Activated naive CD4-positive, alpha-beta T cell treated with anti-CD3 and anti-CD28 coated beads, Interleukin-2, amount 10 ng/mL, durations not matched to agents 7 days and 5 days (primary cell): ENCODE measurements around the gene C17orf100.
"Not testable (repeated sequence)": the region's sequence is repeated elsewhere in the genome, so short reads cannot be mapped to it uniquely, and the experiment has no call there.

Experiments used
- CTCF ChIA-PET: fragments of 350-600 bp; sonication (Branson Sonifier 250); formaldehyde crosslinking; loops from one replicate; lab custom pipeline; 2021; ENCODE audit warnings: antibody characterized with exemption; lab: Charles Lee
- DNase-seq: peaks from one replicate; pipeline ENCODE4 v3.0.0-alpha.2; 2020
- H3K27ac Mint-ChIP-seq: one replicate; pipeline ENCODE4 v1.8.0; 2021; ENCODE audit warnings: mild to moderate bottlenecking, moderate library complexity, mixed read lengths
- H3K27me3 Mint-ChIP-seq: one replicate; pipeline ENCODE4 v1.8.0; 2021; ENCODE audit warnings: mild to moderate bottlenecking, mixed read lengths
- H3K36me3 Mint-ChIP-seq: one replicate; pipeline ENCODE4 v1.8.0; 2021; ENCODE audit warnings: mixed read lengths
- H3K4me1 Mint-ChIP-seq: one replicate; pipeline ENCODE4 v1.8.0; 2021; ENCODE audit warnings: mixed read lengths
- H3K4me3 Mint-ChIP-seq: one replicate; pipeline ENCODE4 v1.8.0; 2021; ENCODE audit warnings: mild to moderate bottlenecking, moderate library complexity, mixed read lengths
- H3K9me3 Mint-ChIP-seq: one replicate; pipeline ENCODE4 v1.8.0; 2021; ENCODE audit warnings: mixed read lengths

Gene C17orf100

DNA sequence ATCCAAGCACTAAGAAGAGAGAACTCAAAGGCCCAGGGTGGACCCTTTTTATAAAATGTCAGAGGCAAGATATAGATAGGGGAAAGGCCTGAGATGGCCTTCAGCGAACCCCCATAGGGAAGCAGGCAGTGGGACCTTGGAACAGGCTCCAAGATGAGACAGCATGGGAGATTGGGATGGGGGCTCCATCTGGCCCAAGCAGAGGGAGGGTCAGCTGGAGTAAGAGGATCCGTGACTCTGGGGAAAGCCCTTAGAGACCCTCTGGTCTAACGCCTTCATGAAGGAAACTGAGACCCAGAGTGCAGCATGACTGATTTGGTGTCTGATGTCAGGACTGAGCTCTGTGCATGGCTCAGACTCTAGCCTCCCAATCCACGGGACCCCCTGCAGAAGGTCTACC, 30.8 kb downstream of the C17orf100 start:
- no peak overlapping the region for H3K27ac Mint-ChIP-seq
- H3K9me3 Mint-ChIP-seq: no peaks in the 10 kb centered on the region
- peaks cover 6% of the 10 kb centered on the region for H3K4me1 Mint-ChIP-seq

DNA sequence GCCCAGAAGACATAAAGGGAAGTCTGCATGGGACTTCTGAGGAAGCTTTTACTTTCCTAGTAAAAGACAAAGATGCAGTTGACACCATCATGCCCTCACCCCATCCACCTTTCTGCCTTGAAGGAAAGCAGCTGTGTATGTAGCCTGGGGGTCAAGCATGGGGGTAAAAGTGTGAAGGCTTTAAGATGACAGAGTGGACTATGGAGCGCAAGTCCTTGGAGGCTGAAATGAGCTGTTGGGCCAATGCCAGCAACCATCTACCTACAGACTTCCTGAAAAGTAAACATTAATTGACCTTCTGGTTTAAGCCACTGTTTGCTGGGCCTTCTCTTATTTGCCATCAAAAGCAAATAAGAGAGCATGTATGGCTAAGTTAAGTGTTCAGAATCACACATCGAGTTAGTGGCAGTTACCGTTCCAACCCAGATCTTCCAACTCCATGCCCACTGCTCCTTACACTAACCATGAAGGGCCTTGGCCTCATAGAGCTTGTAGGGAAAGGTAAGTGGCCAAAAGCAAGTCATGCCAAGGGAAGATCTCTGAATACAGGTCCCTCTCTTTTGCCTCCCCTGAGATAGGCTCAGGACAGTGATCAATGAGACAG, 31.6 kb downstream of the C17orf100 start:
- CTCF ChIA-PET: interaction anchor here (1.2 kb wide), 1 partner anchor 17 kb away, joined by 4 read pairs; no protein-coding TSS in a partner anchor
- no peak overlapping the region for H3K4me3 Mint-ChIP-seq
- no peak overlapping the region for H3K27ac Mint-ChIP-seq
- peaks cover 49% of the 10 kb centered on the region for H3K27me3 Mint-ChIP-seq
- H3K9me3 Mint-ChIP-seq: no peaks in the 10 kb centered on the region
- no peaks in the 10 kb centered on the region for H3K4me1 Mint-ChIP-seq
- DNase-seq: no peak
- H3K36me3 Mint-ChIP-seq: no peaks in the 10 kb centered on the region

More for the DNA sequence above, 30.8 kb downstream of the C17orf100 start:
- CTCF ChIA-PET: interaction anchor here (0.7 to 1.2 kb wide), 2 partner anchors 16 to 18 kb away, joined by 3 to 4 read pairs; no protein-coding TSS in a partner anchor
- peaks cover 58% of the 10 kb centered on the region for H3K27me3 Mint-ChIP-seq
- no peak overlapping the region for H3K4me3 Mint-ChIP-seq
- no peaks in the 10 kb centered on the region for H3K36me3 Mint-ChIP-seq
- DNase-seq: no peak

DNA sequence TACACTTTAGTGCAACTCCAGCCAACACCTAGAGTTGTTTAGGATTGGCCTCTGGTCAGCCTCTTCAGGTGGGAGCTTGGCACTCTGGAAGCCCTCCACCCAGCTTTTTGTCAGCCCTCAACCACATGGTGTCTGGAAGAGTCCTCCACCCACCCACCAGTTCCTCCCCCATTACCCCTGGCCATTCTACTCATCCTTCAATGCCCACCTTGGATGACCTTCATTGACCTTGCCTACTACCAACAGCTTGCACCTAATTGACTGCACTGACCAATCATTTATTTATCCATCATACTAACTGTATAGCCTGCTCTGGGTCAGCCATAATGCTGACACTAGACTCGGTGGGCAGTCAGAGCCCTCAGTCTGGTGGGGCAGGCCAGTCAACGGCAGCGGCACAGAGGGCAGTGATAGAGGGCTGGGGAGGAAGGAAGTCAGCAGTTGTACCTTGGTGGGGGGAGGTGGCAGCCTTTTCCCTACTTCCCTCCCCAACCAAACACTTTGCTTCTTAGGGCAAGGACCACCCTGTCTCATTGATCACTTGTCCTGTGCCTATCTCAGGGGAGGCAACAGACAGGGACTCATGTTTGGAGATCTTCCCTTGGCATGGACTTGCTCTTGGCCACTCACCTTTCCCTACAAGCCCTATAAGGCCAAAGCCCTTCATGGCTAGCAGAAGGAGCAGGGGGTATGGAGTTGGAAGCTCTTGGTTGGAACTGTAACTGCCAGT, 32.3 kb downstream of the C17orf100 start:
- Mint-ChIP-seq H3K4me3 (no peak overlapping the region), H3K9me3 (no peaks in the 10 kb centered on the region), H3K36me3 (no peaks in the 10 kb centered on the region), H3K27ac (no peak overlapping the region), H3K4me1 (no peaks in the 10 kb centered on the region), H3K27me3 (peaks cover 42% of the 10 kb centered on the region)
- no peak for DNase-seq
- CTCF ChIA-PET: interaction anchor here (0.7 to 1.2 kb wide), 2 partner anchors 17 to 198 kb away, joined by 3 to 4 read pairs; no protein-coding TSS in a partner anchor

DNA sequence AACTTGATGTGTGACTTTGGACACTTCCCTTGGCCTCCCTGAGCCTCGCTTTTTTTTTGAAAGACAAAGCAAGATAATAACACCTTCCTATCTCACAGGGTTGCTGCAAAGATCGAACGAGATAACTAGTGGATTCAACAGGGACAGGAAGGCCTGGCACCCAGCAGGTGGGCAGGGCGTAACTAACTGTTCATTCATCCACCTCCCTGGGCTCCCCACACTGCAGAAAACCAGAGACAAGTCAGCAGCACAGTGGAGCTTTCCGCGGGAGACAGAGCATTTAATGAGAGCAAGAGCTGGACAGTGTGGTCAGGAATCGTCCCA, 32.9 kb downstream of the C17orf100 start:
- H3K36me3 Mint-ChIP-seq: no peaks in the 10 kb centered on the region
- H3K27ac Mint-ChIP-seq: no peak overlapping the region
- CTCF ChIA-PET: interaction anchor here (0.7 kb wide), 1 partner anchor 198 kb away, joined by 3 read pairs; no protein-coding TSS in a partner anchor
- H3K9me3 Mint-ChIP-seq: no peaks in the 10 kb centered on the region
- H3K27me3 Mint-ChIP-seq: peaks cover 42% of the 10 kb centered on the region
- DNase-seq: no peak
- H3K4me3 Mint-ChIP-seq: no peak overlapping the region
- H3K4me1 Mint-ChIP-seq: no peaks in the 10 kb centered on the region

DNA sequence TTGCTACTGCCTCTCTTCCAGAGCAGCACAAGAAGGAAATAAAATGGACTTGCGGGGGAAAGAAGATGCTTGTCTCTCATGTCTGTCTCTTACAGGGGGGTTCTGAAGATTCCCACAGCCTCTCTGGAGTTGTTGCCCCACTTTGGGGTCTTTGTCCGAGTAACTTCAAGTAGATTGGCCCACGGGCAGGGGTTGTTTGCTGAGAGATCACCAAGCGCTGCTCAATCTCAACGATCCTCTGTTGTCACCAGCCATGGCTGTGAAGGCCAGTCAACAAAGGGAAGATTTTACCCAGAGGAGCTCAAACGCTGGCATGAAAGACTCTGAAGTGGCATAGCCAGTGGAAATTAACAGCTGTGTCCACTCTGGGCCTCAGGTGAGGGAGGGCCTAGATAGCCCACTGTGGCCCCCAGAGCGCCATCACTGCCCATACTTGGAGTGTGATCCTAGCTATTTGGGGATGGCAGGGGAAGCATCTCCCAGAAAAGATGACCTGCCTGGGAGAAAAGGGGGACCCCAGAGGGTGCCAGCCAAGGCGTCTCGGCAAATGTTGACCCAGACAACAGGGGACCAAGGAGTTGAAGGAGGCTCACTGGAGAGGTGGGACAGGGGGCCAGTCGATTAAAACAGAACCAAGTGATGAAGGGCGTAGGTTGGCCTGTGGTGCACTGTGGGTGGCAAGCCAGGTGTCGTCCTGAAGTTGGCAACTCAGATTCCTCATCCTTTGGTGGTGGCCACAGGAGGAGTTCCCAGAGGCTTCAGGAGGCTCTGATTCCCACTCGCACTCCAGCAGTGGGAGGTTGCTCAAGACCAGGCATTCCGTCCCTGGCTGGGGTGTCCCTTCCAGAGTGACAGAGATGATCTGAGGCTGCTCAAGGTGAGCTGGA, 33.6 kb downstream of the C17orf100 start:
- Mint-ChIP-seq H3K27me3 (peaks cover 43% of the 10 kb centered on the region), H3K4me3 (no peak overlapping the region), H3K36me3 (no peaks in the 10 kb centered on the region)

DNA sequence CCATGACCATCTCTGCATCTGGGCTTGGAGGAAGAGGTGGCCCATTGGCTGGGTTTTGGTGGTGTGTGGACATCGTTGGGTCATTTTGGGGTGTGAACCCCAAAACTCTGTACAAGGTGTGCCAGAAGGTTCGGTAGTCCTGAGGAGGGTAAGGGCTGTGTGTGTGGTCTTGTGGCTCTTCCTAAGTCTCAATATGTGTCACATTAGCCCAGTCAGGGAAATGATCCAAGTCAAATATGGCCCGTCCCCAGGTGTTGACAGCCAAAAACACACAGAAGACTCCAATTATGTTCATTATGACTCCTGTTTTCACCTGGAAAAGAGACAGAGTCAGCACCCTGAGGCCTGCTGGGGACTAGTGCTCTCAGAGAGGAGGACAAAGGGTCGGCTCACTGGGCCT, 34.5 kb downstream of the C17orf100 start:
- Mint-ChIP-seq H3K27me3 (peaks cover 48% of the 10 kb centered on the region), H3K9me3 (no peaks in the 10 kb centered on the region), H3K4me3 (no peak overlapping the region), H3K27ac (no peak overlapping the region), H3K4me1 (no peaks in the 10 kb centered on the region), H3K36me3 (no peaks in the 10 kb centered on the region)
- CTCF ChIA-PET: interaction anchor here (0.7 kb wide), 1 partner anchor 79 kb away, joined by 3 read pairs; no protein-coding TSS in a partner anchor
- no peak for DNase-seq

More for the DNA sequence above, 33.6 kb downstream of the C17orf100 start:
- Mint-ChIP-seq H3K27ac (no peak overlapping the region), H3K4me1 (no peaks in the 10 kb centered on the region), H3K9me3 (no peaks in the 10 kb centered on the region)
- CTCF ChIA-PET: no interaction called here
- DNase-seq: no peak

DNA sequence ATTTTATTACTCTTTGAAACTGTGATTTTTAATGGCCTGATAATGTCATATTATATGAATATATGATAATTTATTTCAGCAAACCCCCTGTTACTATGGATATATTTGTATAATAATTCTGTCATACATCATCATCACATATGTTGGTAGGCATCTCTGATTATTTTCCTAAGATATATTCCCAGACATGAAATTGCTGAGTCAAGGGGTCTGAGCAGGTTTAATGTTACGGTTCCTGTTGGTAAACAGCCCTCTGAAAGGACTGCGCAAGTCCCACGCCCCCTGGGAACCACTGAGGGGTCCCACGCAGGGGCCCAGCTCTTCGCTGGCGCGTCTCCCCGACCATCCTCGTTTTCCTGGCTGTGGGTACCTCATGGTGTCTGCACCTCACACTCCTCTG, 37.4 kb downstream of the C17orf100 start:
- Mint-ChIP-seq H3K9me3 (no peaks in the 10 kb centered on the region), H3K27ac (no peak overlapping the region), H3K36me3 (no peaks in the 10 kb centered on the region), H3K4me3 (no peak overlapping the region), H3K4me1 (no peaks in the 10 kb centered on the region), H3K27me3 (peaks cover 49% of the 10 kb centered on the region)
- no peak for DNase-seq
- CTCF ChIA-PET: no interaction called here

DNA sequence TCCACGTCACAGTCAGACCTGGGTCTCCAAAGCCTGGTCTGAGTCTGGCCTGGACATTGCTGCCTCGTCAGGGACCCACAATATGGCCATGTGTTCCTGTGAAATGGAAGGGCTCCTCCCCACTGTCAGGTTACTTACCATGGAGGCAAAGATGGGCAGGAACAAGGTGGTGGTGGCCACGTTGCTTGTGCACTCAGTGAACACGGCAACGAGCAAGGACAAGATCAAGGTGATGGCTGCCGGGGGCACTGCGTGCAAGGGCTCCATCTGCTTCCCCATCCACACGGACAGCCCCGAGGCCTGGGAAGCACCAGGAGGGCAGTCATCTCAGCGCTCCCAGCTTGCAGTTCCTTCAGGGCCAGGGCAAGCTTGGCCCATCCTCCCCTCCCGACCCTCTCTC, 39.1 kb downstream of the C17orf100 start:
- Mint-ChIP-seq H3K27ac (no peak overlapping the region), H3K36me3 (no peaks in the 10 kb centered on the region), H3K4me1 (no peaks in the 10 kb centered on the region), H3K9me3 (no peaks in the 10 kb centered on the region), H3K4me3 (no peak overlapping the region), H3K27me3 (peaks cover 54% of the 10 kb centered on the region)
- CTCF ChIA-PET: no interaction called here
- no peak for DNase-seq

DNA sequence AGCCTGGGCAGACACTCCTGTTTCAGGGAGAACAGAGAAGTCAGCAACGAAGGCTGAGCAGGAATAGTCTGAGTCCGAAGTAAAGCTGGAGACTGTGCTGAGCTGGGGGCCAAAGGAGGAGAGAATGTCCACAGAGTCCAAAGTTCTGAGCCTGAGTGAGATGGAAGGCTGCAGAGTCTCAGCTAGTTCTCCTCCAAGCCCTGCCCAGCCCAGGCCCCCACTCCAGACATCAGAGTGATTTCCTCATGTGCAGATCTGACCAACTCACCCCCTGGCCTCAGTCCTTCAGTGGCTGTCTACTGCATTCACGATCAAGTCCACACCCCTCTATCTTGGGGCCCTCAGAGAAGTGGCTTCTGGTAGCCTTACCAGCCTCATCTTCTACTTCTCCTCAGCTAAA, 40.0 kb downstream of the C17orf100 start:
- Mint-ChIP-seq H3K36me3 (no peaks in the 10 kb centered on the region), H3K27me3 (peaks cover 59% of the 10 kb centered on the region), H3K9me3 (no peaks in the 10 kb centered on the region), H3K4me1 (no peaks in the 10 kb centered on the region), H3K4me3 (no peak overlapping the region), H3K27ac (no peak overlapping the region)
- no peak for DNase-seq
- CTCF ChIA-PET: no interaction called here

DNA sequence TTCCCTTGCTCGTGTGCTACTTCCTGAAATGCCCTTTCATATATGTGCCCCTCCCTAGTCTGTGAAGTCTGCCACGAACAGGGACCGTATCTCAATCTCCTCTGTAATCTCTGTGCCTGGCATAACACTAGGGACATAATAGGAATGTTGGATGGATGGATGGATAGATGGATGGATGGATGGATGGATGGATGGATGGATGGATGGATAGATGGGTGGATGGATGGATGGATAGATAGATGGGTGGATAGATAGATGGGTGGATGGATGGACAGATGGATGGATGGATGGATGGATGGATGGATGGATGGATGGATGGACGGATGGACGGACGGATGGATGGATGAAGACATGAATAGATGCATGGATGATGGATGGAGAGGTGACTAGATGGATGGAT, 40.4 kb downstream of the C17orf100 start:
- H3K4me1 Mint-ChIP-seq, H3K27ac Mint-ChIP-seq, DNase-seq, CTCF ChIA-PET, H3K9me3 Mint-ChIP-seq, H3K36me3 Mint-ChIP-seq, H3K4me3 Mint-ChIP-seq: not testable (repeated sequence)
- peaks cover 60% of the 10 kb centered on the region for H3K27me3 Mint-ChIP-seq

DNA sequence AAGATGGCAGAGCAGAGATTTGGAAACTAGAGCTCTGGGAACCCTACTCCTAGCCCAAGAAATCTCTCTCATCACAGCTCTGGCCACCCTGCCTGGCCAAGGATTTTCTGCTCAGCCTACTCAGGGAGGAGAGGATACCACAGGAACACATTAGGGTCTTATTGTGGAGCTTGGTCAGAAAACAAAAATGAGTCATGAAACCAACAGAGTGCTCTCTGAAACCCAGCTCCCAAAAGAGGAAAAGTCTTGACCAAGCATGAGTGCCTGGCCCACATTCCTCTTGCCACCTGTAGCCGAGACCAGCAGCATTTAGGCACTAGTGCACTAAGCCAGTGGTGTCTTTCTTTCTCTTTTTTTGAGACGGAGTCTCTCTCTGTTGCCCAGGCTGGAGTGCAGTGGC, 43.5 kb downstream of the C17orf100 start:
- H3K27ac Mint-ChIP-seq: no peak overlapping the region

DNA sequence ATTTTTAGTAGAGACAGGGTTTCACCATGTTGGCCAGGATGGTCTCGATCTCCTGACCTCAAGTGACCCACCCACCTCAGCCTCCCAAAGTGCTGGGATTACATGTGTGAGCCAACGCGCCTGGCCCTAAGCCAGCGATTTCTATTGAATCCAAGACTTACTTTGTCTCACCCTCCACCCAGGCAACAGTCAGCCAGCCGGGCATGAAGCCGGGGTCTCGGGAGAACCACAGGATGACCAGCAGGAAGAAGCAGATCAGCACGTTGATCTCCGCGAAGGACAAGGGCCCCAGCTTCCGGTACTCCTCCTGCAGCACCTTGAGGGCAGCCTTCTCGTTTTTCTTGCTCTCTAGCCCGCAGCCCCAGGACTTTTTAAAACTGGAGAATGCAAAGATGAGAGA, 44.0 kb downstream of the C17orf100 start:
- DNase-seq: no peak
- H3K9me3 Mint-ChIP-seq: no peaks in the 10 kb centered on the region
- H3K27me3 Mint-ChIP-seq: peaks cover 60% of the 10 kb centered on the region
- H3K4me1 Mint-ChIP-seq: no peaks in the 10 kb centered on the region
- CTCF ChIA-PET: no interaction called here
- H3K27ac Mint-ChIP-seq: no peak overlapping the region
- H3K4me3 Mint-ChIP-seq: no peak overlapping the region
- no peaks in the 10 kb centered on the region for H3K36me3 Mint-ChIP-seq

More for the DNA sequence above, 43.5 kb downstream of the C17orf100 start:
- H3K4me1 Mint-ChIP-seq: no peaks in the 10 kb centered on the region
- H3K27me3 Mint-ChIP-seq: peaks cover 63% of the 10 kb centered on the region
- H3K36me3 Mint-ChIP-seq: no peaks in the 10 kb centered on the region
- no peaks in the 10 kb centered on the region for H3K9me3 Mint-ChIP-seq
- H3K4me3 Mint-ChIP-seq: no peak overlapping the region
- CTCF ChIA-PET: no interaction called here
- no peak for DNase-seq

DNA sequence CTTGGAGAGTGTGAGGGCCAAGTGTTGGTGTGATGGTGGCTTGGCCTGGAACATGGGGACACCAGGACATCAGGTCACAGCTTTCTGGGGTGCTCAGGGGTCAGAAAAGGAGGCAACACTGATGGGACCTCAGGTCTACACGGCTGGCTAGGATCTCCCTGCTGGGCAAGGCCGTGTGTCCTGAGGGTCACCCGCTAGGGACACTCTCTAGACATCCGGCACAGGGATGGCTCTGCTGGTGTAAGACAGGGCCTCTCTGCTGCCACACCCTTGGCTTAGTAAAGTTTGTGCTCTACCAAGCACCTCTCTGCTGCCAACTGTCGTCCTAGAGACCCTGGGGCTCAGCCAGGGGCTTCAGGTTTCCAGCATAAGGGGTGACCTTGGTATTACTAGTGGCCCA, 45.3 kb downstream of the C17orf100 start:
- Mint-ChIP-seq H3K4me1 (no peaks in the 10 kb centered on the region), H3K4me3 (no peak overlapping the region), H3K27me3 (peaks cover 53% of the 10 kb centered on the region), H3K27ac (no peak overlapping the region), H3K36me3 (no peaks in the 10 kb centered on the region), H3K9me3 (no peaks in the 10 kb centered on the region)
- no peak for DNase-seq
- CTCF ChIA-PET: no interaction called here

DNA sequence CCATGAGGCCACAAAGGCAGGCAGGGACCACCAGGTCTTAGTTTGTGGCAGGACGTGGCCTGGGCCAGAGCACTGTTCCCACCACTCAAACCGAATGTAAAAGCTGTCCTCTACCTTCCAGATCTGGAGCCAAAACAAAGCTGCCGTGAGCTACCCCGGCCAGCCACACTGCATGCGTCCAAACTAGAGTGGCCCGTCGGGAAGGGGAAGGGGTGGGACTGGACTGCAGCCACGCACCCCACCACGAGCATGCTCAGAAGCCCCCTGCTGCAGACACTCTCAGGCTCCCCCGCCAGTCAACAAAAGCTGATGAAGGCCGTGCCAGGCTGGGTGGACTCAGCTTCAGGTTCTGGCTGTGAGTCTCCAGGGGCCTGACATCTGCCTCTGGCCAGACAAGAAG, 46.4 kb downstream of the C17orf100 start:
- CTCF ChIA-PET: interaction anchor here (1.0 kb wide), 1 partner anchor 29 kb away, joined by 3 read pairs; no protein-coding TSS in a partner anchor
- Mint-ChIP-seq H3K4me3 (no peak overlapping the region), H3K4me1 (no peaks in the 10 kb centered on the region)

More for the DNA sequence above, 46.4 kb downstream of the C17orf100 start:
- H3K9me3 Mint-ChIP-seq: no peaks in the 10 kb centered on the region
- H3K27me3 Mint-ChIP-seq: peaks cover 47% of the 10 kb centered on the region
- H3K27ac Mint-ChIP-seq: no peak overlapping the region
- no peak for DNase-seq
- no peaks in the 10 kb centered on the region for H3K36me3 Mint-ChIP-seq
